ENCODE results near the gene BCKDHA.

Gene BCKDHA

DNA sequence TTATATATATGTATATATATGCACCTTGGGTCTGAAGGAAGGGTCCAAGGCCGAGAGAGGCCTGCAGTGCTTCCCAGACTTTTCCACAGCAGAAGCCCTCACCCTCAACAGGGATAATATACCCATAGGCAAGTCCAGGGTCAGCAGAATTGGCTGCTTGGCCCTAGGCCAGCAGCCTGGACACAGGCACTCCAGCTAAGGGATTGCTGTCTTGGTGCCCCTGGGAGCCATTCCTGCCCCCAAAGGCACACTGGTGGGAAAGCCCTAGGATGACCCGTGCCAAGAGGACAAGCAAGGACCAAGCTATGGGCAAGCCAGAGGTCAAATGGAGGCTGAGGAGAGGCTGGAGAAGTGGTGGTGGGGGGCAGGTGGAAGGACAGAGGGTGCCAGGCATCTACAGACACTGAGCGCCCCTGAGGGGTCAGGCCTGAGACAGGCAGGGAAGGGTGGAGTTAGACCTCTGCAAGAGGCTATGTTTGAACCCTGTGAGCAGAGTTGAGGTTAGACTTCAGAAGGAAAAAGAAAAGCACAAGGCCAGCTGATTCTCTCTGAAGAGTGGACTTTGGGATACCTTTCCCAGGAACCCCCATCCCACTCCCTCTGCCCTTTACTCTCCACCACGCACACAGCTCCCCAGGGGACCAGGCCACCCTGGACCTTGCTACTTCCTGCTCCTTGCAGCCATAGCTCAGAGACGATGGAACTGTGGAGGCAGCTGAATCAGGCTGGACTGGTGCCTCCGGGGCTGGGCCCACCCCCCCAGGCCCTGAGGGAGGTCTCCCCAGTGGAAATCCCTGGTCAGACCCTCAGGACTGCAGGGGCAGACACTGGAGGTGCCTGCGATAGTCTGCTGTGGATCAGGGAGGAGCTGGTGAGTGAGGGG lies 45.1 kb downstream of the BCKDHA start, which contains the start of gene ERICH4:
Gene ERICH4 (plus strand): TSS at position 684 of the 883 bp plus-strand sequence. CDS start 14 bp downstream, at position 698.
- Histone ChIP-seq H3K9ac (ENCODE audit: low read length) (no peak within 1 kb of the TSS), H3K4me3 (ENCODE audit: low read length) (no peak within 1 kb of the TSS), H3K9me3 (ENCODE audit: control insufficient read depth, low read length) (no peaks in the 10 kb centered on the region), H3K36me3 (ENCODE audit: control insufficient read depth, insufficient read depth, low read length, severe bottlenecking) (no peaks in the 10 kb centered on the region), H3K4me1 (ENCODE audit: control insufficient read depth, insufficient read depth, low read length) (peaks cover 9% of the 10 kb centered on the region), H3K27me3 (replicated peaks; ENCODE audit: control insufficient read depth, insufficient read depth, low read length) (peaks cover 34% of the 10 kb centered on the region)
- DNase-seq (ENCODE audit: low read depth): no peak

GRCh38 chr19:41443813-41444455 lies 46.3 kb downstream of the BCKDHA start:
- H3K27me3 ChIP-seq (replicated peaks; ENCODE audit: control insufficient read depth, insufficient read depth, low read length): peaks cover 41% of the 10 kb centered on the region
- H3K4me3 ChIP-seq (ENCODE audit: low read length): no peak overlapping the region
- no peaks in the 10 kb centered on the region for H3K36me3 ChIP-seq (ENCODE audit: control insufficient read depth, insufficient read depth, low read length, severe bottlenecking)
- H3K9ac ChIP-seq (ENCODE audit: low read length): no peak overlapping the region
- DNase-seq (ENCODE audit: low read depth): no peak
- H3K9me3 ChIP-seq (ENCODE audit: control insufficient read depth, low read length): no peaks in the 10 kb centered on the region
- peaks cover 7% of the 10 kb centered on the region for H3K4me1 ChIP-seq (ENCODE audit: control insufficient read depth, insufficient read depth, low read length)

GRCh38 chr19:41445575-41445974 lies 48.0 kb downstream of the BCKDHA start:
- Histone ChIP-seq H3K36me3 (ENCODE audit: control insufficient read depth, insufficient read depth, low read length, severe bottlenecking) (no peaks in the 10 kb centered on the region), H3K4me1 (ENCODE audit: control insufficient read depth, insufficient read depth, low read length) (no peaks in the 10 kb centered on the region), H3K4me3 (ENCODE audit: low read length) (no peak overlapping the region), H3K27me3 (replicated peaks; ENCODE audit: control insufficient read depth, insufficient read depth, low read length) (peaks cover 43% of the 10 kb centered on the region), H3K9ac (ENCODE audit: low read length) (no peak overlapping the region), H3K9me3 (ENCODE audit: control insufficient read depth, low read length) (no peaks in the 10 kb centered on the region)
- no peak for DNase-seq (ENCODE audit: low read depth)

- Histone ChIP-seq H3K4me3 (ENCODE audit: low read length) (no peak overlapping the region), H3K36me3 (ENCODE audit: control insufficient read depth, insufficient read depth, low read length, severe bottlenecking) (no peaks in the 10 kb centered on the region)
Observed at GRCh38 chr19:41447732-41448332, 50.2 kb downstream of the BCKDHA start.

DNA sequence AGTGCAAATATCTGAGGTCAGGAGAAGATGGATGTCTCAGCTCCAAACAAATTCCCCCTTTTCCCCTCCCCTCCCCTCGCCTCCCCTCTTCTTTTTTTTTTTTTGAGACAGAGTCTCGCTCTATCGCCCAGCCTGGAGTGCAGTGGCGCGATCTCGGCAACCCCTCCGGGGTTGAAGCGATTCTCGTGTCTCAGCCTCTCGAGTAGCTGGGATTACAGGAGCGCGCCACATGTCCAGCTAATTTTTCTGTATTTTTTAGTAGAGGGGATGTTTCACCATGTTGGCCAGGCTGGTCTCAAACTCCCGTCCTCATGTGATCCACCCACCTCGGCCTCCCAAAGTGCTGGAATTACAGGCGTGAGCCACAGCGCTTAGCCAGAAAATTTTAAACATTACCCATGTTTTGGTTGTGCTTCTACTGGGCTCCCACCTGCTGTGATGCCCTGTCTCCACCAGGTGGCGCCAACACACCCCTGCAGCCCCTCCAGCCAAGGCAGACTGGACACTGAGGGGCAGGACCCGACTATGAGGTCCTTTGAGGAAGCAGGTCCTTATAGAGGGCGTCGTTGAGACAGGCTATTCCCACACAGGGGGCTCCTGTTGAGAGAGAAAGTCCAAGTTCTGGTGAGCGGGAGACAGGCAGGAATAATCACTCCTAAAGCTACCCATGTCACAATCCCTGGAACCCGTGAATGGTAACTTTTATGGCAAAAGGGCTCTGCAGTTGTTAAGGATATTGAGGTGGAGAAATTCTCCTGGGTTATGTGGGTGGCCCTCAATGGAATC lies 51.7 kb downstream of the BCKDHA start:
- no peak overlapping the region for H3K9ac ChIP-seq (ENCODE audit: low read length)
- no peaks in the 10 kb centered on the region for H3K4me1 ChIP-seq (ENCODE audit: control insufficient read depth, insufficient read depth, low read length)
- H3K4me3 ChIP-seq (ENCODE audit: low read length): peak overlapping the region; percentile 47
- H3K9me3 ChIP-seq (ENCODE audit: control insufficient read depth, low read length): no peaks in the 10 kb centered on the region
- H3K27me3 ChIP-seq (replicated peaks; ENCODE audit: control insufficient read depth, insufficient read depth, low read length): peaks cover 37% of the 10 kb centered on the region
- DNase-seq (ENCODE audit: low read depth): peak; percentile 84
- H3K36me3 ChIP-seq (ENCODE audit: control insufficient read depth, insufficient read depth, low read length, severe bottlenecking): no peaks in the 10 kb centered on the region

More at GRCh38 chr19:41447732-41448332, 50.2 kb downstream of the BCKDHA start:
- no peak overlapping the region for H3K9ac ChIP-seq (ENCODE audit: low read length)
- no peak for DNase-seq (ENCODE audit: low read depth)
- H3K27me3 ChIP-seq (replicated peaks; ENCODE audit: control insufficient read depth, insufficient read depth, low read length): peaks cover 49% of the 10 kb centered on the region
- no peaks in the 10 kb centered on the region for H3K4me1 ChIP-seq (ENCODE audit: control insufficient read depth, insufficient read depth, low read length)
- no peaks in the 10 kb centered on the region for H3K9me3 ChIP-seq (ENCODE audit: control insufficient read depth, low read length)

DNA sequence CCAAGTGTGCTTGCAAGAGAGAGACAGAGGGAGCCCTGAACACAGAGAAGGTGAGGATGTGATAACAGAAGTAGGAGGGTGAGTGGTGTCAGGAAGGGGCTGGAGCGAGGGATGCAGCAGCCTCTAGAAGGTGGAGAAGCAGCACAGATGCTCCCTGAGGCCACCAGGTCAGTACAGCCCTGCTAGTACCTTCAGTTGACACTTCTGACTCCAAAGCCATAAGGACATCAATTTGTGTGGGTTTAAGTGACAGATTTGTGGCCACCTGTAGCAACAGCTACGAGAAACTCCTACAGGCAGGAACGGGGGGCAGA lies 52.2 kb downstream of the BCKDHA start:
- DNase-seq (ENCODE audit: low read depth): no peak
- Histone ChIP-seq H3K9ac (ENCODE audit: low read length) (no peak overlapping the region), H3K9me3 (ENCODE audit: control insufficient read depth, low read length) (no peaks in the 10 kb centered on the region), H3K4me3 (ENCODE audit: low read length) (no peak overlapping the region), H3K36me3 (ENCODE audit: control insufficient read depth, insufficient read depth, low read length, severe bottlenecking) (no peaks in the 10 kb centered on the region), H3K27me3 (replicated peaks; ENCODE audit: control insufficient read depth, insufficient read depth, low read length) (peaks cover 38% of the 10 kb centered on the region), H3K4me1 (ENCODE audit: control insufficient read depth, insufficient read depth, low read length) (no peaks in the 10 kb centered on the region)

DNA sequence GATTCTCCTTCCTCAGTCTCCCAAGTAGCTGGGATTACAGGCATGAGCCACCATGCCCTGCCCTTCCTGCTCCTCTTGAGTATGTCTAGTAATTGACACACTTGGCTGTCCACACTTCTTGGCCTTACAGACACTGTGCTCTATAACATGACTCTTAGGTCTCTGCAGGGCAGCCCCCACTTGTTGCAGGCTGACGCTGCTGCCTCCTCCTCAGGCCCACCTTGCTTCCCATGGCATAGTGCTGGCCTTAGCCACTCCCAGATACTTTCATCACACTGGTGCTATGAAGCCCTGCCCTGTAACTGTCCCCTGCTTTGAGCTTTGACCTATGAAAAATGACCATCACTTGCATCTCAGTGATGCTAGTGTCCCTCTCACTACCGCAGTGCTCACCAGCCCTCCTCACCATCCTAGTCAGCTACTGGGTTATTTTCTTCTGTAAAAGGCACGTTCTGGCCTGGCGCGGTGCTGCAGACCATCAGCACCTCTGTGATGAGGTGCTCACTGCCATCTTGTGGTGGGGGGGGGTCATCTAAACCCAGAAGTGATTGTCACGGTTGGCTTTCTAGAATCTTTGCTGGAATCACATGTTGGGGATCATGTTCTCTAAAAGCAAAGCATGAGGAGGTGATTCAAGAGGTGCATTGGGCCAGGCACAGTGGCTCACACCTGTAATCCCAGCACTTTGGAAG lies 55.1 kb downstream of the BCKDHA start:
- Histone ChIP-seq H3K4me3 (ENCODE audit: low read length) (no peak overlapping the region), H3K4me1 (ENCODE audit: control insufficient read depth, insufficient read depth, low read length) (peaks cover 14% of the 10 kb centered on the region), H3K9me3 (ENCODE audit: control insufficient read depth, low read length) (no peaks in the 10 kb centered on the region), H3K36me3 (ENCODE audit: control insufficient read depth, insufficient read depth, low read length, severe bottlenecking) (no peaks in the 10 kb centered on the region), H3K9ac (ENCODE audit: low read length) (no peak overlapping the region), H3K27me3 (replicated peaks; ENCODE audit: control insufficient read depth, insufficient read depth, low read length) (peaks cover 20% of the 10 kb centered on the region)
- no peak for DNase-seq (ENCODE audit: low read depth)

- H3K9ac ChIP-seq (ENCODE audit: low read length): no peak overlapping the region
- DNase-seq (ENCODE audit: low read depth): no peak
- H3K4me3 ChIP-seq (ENCODE audit: low read length): no peak overlapping the region
- H3K9me3 ChIP-seq (ENCODE audit: control insufficient read depth, low read length): no peaks in the 10 kb centered on the region
- peaks cover 37% of the 10 kb centered on the region for H3K27me3 ChIP-seq (replicated peaks; ENCODE audit: control insufficient read depth, insufficient read depth, low read length)
- peaks cover 14% of the 10 kb centered on the region for H3K4me1 ChIP-seq (ENCODE audit: control insufficient read depth, insufficient read depth, low read length)
- H3K36me3 ChIP-seq (ENCODE audit: control insufficient read depth, insufficient read depth, low read length, severe bottlenecking): no peaks in the 10 kb centered on the region
Observed at GRCh38 chr19:41455936-41456335, 58.3 kb downstream of the BCKDHA start.

GRCh38 chr19:41456342-41456918 lies 58.8 kb downstream of the BCKDHA start:
- Histone ChIP-seq H3K9ac (ENCODE audit: low read length) (no peak overlapping the region), H3K27me3 (replicated peaks; ENCODE audit: control insufficient read depth, insufficient read depth, low read length) (peaks cover 42% of the 10 kb centered on the region), H3K36me3 (ENCODE audit: control insufficient read depth, insufficient read depth, low read length, severe bottlenecking) (no peaks in the 10 kb centered on the region), H3K4me3 (ENCODE audit: low read length) (no peak overlapping the region), H3K4me1 (ENCODE audit: control insufficient read depth, insufficient read depth, low read length) (peaks cover 14% of the 10 kb centered on the region), H3K9me3 (ENCODE audit: control insufficient read depth, low read length) (no peaks in the 10 kb centered on the region)
- DNase-seq (ENCODE audit: low read depth): peak; percentile 32

DNA sequence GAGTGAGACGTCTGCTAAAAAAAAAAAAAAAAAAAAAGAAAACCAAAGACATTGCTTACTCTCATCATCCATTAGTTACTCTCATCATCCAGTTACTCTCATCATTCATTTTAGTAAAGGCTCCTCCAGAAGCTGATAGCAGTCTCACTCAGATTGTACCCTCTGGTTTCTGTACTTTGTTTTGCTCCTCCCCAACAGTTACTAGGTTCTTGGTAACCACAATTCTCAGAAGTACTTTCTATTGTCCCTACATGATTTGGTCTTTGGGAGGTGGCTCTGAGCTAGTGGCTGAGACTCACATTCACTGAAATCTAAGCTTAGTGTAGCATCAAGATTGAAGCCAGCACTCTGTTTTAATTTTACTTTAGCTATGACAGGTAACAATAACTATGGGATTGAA lies 59.6 kb downstream of the BCKDHA start:
- Histone ChIP-seq H3K9ac (ENCODE audit: low read length) (no peak overlapping the region), H3K27me3 (replicated peaks; ENCODE audit: control insufficient read depth, insufficient read depth, low read length) (peaks cover 48% of the 10 kb centered on the region), H3K4me1 (ENCODE audit: control insufficient read depth, insufficient read depth, low read length) (peaks cover 14% of the 10 kb centered on the region), H3K4me3 (ENCODE audit: low read length) (no peak overlapping the region), H3K9me3 (ENCODE audit: control insufficient read depth, low read length) (peaks cover 1% of the 10 kb centered on the region), H3K36me3 (ENCODE audit: control insufficient read depth, insufficient read depth, low read length, severe bottlenecking) (no peaks in the 10 kb centered on the region)
- DNase-seq (ENCODE audit: low read depth): no peak
